IPS-18c (cell line): ENCODE data around the gene ENTPD1.
"Not testable (repeated sequence)": the region's sequence is repeated elsewhere in the genome, so short reads cannot be mapped to it uniquely, and the experiment has no call there.

ENCODE experiments used
- H3K4me3 ChIP-seq: 2 replicates; pipeline ENCODE4 v1.7.0; 2013; ENCODE audit warnings: low read depth, mild to moderate bottlenecking, low read length, moderate library complexity; ENCODE audit not compliant: insufficient read depth
- H3K9me3 ChIP-seq: one replicate; pipeline ENCODE4 v1.6.1; 2013; ENCODE audit warnings: mild to moderate bottlenecking, low read length, moderate library complexity; ENCODE audit not compliant: control insufficient read depth, insufficient read depth

ENTPD1 gene

DNA sequence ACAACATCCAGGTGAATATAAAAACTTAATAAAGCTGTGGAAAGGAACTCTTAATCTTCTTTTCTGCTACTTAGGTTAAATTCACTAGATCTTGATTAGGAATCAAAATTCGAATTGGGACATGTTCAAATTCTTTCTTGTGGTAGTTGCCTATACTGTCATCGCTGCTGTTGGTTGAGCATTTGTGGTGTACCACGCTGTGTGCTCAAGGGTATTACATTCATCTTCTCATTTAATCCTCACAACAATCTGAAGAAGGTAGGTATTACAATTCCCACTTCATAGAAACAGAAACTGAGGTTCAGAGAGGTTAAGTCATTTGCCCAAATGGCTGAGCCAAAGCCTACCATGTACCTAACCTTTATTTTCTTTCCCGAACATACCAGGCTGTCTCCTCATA is 111.9 kb downstream of the ENTPD1 start:
- no peaks in the 10 kb centered on the region for H3K9me3 ChIP-seq
- H3K4me3 ChIP-seq: no peak overlapping the region

DNA sequence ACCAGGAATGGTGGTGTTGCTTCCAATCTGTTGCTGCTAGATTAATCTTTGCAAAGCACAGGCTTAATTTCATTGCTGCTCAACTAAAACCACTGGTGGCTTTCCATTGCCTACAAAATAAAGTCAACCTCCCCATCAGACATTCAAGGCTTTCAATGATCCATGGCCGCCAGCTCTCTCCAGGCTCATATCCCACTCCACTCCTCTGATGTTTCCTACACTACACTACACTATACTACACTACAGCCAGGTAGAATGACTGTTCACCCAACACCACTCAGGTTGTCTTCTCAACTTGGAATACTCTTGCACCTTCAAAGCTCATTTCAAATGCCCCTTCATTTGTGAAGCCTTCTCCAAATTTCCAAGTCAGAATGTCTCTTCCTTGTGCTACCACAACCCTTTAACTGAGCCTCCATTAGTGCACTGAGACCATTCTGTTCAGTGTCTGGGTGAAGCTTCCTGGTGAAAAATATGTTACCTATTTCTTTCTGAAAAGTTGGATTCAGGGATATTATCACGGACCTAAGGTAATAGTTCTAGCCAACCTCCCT is 116.3 kb downstream of the ENTPD1 start:
- Histone ChIP-seq H3K9me3 (no peaks in the 10 kb centered on the region), H3K4me3 (no peak overlapping the region)

DNA sequence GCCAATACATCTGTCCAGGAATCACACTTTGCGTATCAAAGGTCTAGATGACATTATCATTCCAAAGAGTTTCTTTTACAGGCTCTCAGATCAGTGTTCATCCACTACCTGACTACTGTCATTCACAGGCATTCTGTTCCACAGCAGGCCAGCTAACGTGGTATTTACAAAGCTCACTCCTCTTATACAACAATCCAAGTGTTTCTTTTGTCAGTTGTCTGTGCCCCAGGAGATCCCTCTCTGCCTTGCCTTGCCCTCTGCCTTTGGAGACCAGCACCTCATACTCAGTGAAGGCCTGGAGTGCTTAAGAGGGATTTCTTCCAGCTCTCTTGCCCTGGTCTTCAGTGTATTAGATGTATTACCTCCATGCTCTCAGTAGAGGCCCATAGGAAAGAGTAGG is 117.2 kb downstream of the ENTPD1 start:
- no peak overlapping the region for H3K4me3 ChIP-seq
- no peaks in the 10 kb centered on the region for H3K9me3 ChIP-seq

DNA sequence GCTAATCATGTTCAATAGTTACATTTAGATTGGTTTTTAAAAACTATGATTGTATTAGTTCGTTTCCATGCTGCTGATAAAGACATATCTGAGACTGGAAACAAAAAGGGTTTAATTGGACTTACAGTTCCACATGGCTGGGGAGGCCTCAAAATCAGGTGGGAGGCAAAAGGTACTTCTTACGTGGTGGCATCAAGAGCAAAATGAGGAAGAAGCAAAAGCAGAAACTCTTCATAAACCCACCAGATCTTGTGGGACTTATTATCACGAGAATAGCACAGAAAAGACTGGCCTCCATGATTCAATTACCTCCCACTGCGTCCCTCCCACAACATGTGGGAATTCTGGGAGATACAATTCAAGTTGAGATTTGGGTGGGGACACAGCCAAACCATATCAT is 117.7 kb downstream of the ENTPD1 start:
- H3K4me3 ChIP-seq: no peak overlapping the region
- H3K9me3 ChIP-seq: no peaks in the 10 kb centered on the region

GRCh38 chr10:95874783-95875182 is 118.8 kb downstream of the ENTPD1 start:
- H3K4me3 ChIP-seq, H3K9me3 ChIP-seq: not testable (repeated sequence)

- peaks cover 2% of the 10 kb centered on the region for H3K9me3 ChIP-seq
- no peak overlapping the region for H3K4me3 ChIP-seq
These were observed 120.8 kb downstream of the ENTPD1 start for GRCh38 chr10:95876756-95877155.

- Histone ChIP-seq H3K9me3 (peaks cover 5% of the 10 kb centered on the region), H3K4me3 (no peak overlapping the region)
These were observed 121.9 kb downstream of the ENTPD1 start for GRCh38 chr10:95877881-95878280.

DNA sequence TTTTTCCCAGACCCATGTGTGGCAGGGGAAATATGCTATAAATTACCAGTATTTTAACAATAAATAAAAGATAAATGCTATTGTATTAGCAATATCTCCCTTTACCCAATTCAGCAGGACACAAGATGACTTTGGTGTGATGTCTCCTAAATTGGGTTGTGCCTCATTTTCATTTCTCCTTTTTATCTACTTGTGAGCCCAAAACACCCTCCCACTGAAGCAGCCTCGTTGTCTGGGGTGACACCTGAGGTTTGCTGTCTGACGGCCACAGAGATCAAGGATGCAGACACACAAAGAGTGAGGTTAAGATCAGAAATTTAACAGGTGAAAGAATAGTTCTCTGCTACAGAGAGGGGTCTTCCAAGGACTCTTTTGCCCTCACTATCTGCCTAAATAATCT is 124.7 kb downstream of the ENTPD1 start:
- Histone ChIP-seq H3K4me3 (no peak overlapping the region), H3K9me3 (peaks cover 5% of the 10 kb centered on the region)

DNA sequence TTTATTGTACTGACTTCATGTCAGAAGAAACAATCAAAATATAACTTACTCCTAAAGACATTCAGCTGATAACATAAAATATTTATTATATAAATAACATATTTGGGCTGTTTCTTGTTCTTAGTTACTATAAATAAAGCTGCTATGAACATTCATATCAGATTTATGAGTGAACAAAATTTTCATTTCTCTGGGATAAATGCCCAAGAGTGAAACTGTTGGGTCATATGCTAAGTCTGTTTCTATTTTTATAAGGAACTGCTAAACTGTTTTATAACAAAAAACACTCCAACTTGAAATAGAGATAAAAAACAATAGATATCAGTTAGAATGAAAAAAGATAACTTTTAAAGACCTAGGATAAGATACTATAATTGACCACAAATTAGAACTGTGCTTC is 125.4 kb downstream of the ENTPD1 start:
- Histone ChIP-seq H3K9me3 (peaks cover 5% of the 10 kb centered on the region), H3K4me3 (no peak overlapping the region)

- Histone ChIP-seq H3K4me3 (no peak overlapping the region), H3K9me3 (no peaks in the 10 kb centered on the region)
These were observed 133.9 kb downstream of the ENTPD1 start for GRCh38 chr10:95889830-95890229.

DNA sequence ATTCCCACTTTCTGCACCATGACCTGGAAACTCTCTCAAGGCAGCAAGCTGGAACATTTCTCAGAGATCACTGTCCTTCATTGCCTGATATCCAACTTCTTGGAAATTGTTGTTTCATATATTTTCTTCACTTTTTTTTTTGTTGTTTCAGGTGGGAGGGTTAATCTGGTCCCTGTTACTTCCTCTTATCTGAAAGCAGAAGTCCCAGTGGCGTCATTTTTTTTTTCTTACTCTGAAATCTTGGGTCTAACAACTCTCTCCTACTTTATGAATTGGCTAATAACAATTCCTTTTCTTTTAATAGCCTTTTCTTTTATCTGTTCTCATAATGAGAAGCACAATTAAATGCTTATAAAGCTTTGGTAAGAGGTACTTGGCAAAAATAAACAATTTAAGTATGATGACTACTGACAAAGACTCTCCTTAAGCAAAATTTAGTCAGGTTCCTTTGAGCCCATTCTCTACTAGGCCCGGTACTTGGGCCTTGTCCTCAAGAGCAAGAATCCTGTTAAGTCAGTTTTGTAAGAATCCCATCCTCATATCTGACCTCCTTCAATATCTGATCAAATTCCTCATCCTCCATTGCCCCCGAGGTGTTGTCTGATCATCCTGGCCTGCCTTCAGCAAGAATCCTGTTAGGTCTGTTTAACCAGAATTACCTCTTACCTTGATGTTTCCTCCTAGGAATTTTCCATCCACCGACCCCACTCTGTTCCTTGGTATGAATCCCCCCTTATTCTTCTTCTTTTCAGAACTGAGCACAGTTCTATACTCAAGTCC is 140.3 kb downstream of the ENTPD1 start:
- Histone ChIP-seq H3K9me3 (no peaks in the 10 kb centered on the region), H3K4me3 (no peak overlapping the region)

DNA sequence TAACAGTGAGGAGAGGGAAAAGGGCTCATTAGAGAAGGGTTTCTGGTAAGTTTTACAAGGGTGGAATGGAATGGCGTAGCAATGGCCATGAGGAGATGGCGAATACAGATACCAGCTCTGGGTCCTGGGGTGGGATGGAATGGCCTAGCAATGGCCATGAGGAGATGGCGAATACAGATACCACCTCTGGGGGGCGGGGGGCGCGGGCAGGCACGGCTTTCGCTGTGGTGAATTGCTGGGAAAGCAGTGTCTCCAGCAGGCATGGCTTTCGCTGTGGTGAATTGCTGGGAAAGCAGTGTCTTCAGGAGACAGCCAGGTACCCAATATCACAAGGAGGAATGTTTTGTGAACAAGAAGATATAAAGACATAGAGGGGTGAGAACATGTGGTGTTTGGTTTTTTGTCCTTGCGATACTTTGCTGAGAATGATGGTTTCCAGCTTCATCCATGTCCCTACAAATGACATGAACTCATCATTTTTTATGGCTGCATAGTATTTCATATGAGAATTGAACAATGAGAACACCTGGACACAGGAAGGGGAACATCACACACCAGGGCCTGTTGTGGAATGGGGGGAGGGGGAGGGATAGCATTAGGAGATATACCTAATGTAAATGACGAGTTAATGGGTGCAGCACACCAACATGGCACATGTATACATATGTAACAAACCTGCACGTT is 150.1 kb downstream of the ENTPD1 start:
- H3K9me3 ChIP-seq, H3K4me3 ChIP-seq: not testable (repeated sequence)

GRCh38 chr10:95906677-95907455 is 150.9 kb downstream of the ENTPD1 start:
- Histone ChIP-seq H3K4me3 (peak overlapping the region; percentile 65), H3K9me3 (no peaks in the 10 kb centered on the region)

GRCh38 chr10:95907456-95908253 is 151.7 kb downstream of the ENTPD1 start, which contains the start of gene CC2D2B:
TSS of gene CC2D2B (plus strand) at chr10:95907975. CDS start at chr10:95911324, 3,349 bp downstream.
- Histone ChIP-seq H3K4me3 (peak within 1 kb of the TSS; percentile 65), H3K9me3 (no peaks in the 10 kb centered on the region)

DNA sequence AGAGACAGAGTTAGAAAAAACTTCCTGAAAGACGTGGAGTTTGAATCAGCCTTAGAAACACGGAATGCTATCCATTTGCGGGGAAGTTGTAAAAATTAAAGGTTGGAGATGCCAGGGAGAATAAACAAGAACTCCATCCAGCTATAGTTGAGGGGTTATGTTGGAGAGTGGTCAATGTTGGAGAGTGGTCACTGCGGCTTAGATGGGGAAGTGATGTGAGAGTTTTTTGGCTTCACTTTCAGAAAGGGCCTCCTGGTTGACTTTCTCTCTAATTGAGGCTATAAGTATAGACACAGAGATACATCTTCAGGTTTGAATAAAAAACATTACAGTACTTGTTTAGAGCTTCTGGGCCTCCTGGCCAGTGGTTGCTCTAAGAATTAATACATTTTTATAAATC is 152.5 kb downstream of the ENTPD1 start:
- Histone ChIP-seq H3K9me3 (no peaks in the 10 kb centered on the region), H3K4me3 (no peak overlapping the region)

- Histone ChIP-seq H3K9me3 (no peaks in the 10 kb centered on the region), H3K4me3 (no peak overlapping the region)
These were observed 153.6 kb downstream of the ENTPD1 start for GRCh38 chr10:95909561-95909960.

GRCh38 chr10:95916039-95916438 is 160.1 kb downstream of the ENTPD1 start:
- H3K4me3 ChIP-seq, H3K9me3 ChIP-seq: not testable (repeated sequence)
